ENCODE measurements around the gene FAM234A.

Gene FAM234A

GRCh38 chr16:305916-306626, 71.5 kb downstream of the FAM234A start:
- no peak for DNase-seq

- DNase-seq, result no peak
Observed at GRCh38 chr16:306911-307370, 72.3 kb downstream of the FAM234A start.

- DNase-seq, result no peak
Observed at GRCh38 chr16:307691-308312, 73.2 kb downstream of the FAM234A start.

GRCh38 chr16:309476-309875, 74.9 kb downstream of the FAM234A start:
- no peak for DNase-seq

- DNase-seq, result no peak
Observed at GRCh38 chr16:311725-312124, 77.1 kb downstream of the FAM234A start.

- DNase-seq, result no peak
Observed at GRCh38 chr16:314351-314750, 79.7 kb downstream of the FAM234A start.

GRCh38 chr16:314795-315299, 80.2 kb downstream of the FAM234A start:
- peak; percentile 6 for DNase-seq

Data from NCI-H345 (cell line).